Loucy (cell line): ENCODE results near the gene GNPDA1.
"Not testable (repeated sequence)": the region's sequence is repeated elsewhere in the genome, so short reads cannot be mapped to it uniquely, and the experiment has no call there.

Source experiments
- H2AFZ ChIP-seq: fragments of 200-600 bp; sonication (generic); 2 replicates; pipeline ENCODE4 v1.6.0; 2016; ENCODE audit warnings: antibody characterized with exemption, mild to moderate bottlenecking, low read length, moderate library complexity
- H3F3A ChIP-seq: fragments of 200-600 bp; 2 replicates; pipeline ENCODE4 v1.6.0; 2016; ENCODE audit warnings: antibody characterized with exemption, low read depth, mild to moderate bottlenecking
- H3K27me3 ChIP-seq: fragments of 200-600 bp; sonication (generic); 2 replicates; pipeline ENCODE4 v1.6.1; 2014; ENCODE audit warnings: low read length, mild to moderate bottlenecking; ENCODE audit not compliant: insufficient read depth, poor library complexity, severe bottlenecking
- H3K36me3 ChIP-seq: fragments of 200-600 bp; sonication (generic); 2 replicates; pipeline ENCODE4 v1.6.1; 2016; ENCODE audit warnings: low read length; ENCODE audit not compliant: insufficient read depth
- H3K4me1 ChIP-seq: fragments of 200-600 bp; sonication (generic); 2 replicates; pipeline ENCODE4 v1.5.1; 2014; ENCODE audit warnings: low read length, mild to moderate bottlenecking; ENCODE audit not compliant: insufficient read depth, poor library complexity, severe bottlenecking
- H3K4me2 ChIP-seq: fragments of 200-600 bp; sonication (generic); 2 replicates; pipeline ENCODE4 v1.6.0; 2014; ENCODE audit warnings: antibody characterized with exemption, low read length, low read depth, mild to moderate bottlenecking; ENCODE audit not compliant: poor library complexity, severe bottlenecking
- H3K4me3 ChIP-seq: fragments of 200-600 bp; sonication (generic); 2 replicates; pipeline ENCODE4 v1.5.1; 2014; ENCODE audit warnings: low read length, mild to moderate bottlenecking, mixed read lengths; ENCODE audit not compliant: poor library complexity, severe bottlenecking
- H3K79me2 ChIP-seq: fragments of 200-600 bp; sonication (generic); 2 replicates; pipeline ENCODE4 v1.6.1; 2014; ENCODE audit warnings: low read length; ENCODE audit not compliant: insufficient read depth
- H3K9ac ChIP-seq: fragments of 200-600 bp; sonication (generic); 2 replicates; pipeline ENCODE4 v1.6.0; 2014; ENCODE audit warnings: mild to moderate bottlenecking, low read depth, low read length, moderate library complexity; ENCODE audit not compliant: poor library complexity, severe bottlenecking
- H3K9me2 ChIP-seq: fragments of 200-600 bp; sonication (generic); replicated peaks from 2 replicates; pipeline ENCODE4 v1.6.1; 2016; ENCODE audit warnings: low read depth, low read length, mixed read lengths
- H3K9me3 ChIP-seq: fragments of 200-600 bp; sonication (generic); 2 replicates; pipeline ENCODE4 v1.6.1; 2014; ENCODE audit warnings: mild to moderate bottlenecking, antibody characterized with exemption, low read length, low read depth; ENCODE audit not compliant: insufficient read depth
- H4K20me1 ChIP-seq: fragments of 200-600 bp; sonication (generic); 2 replicates; pipeline ENCODE4 v1.6.0; 2014; ENCODE audit warnings: antibody characterized with exemption, low read length, mild to moderate bottlenecking; ENCODE audit not compliant: insufficient read depth, poor library complexity, severe bottlenecking
- CTCF ChIP-seq: fragments of 200-600 bp; sonication (generic); conservative IDR thresholded peaks from 2 replicates; pipeline ENCODE4 v1.5.1; 2014; ENCODE audit warnings: mild to moderate bottlenecking, antibody characterized with exemption, low read length
- EZH2phosphoT487 ChIP-seq: fragments of 200-600 bp; IDR thresholded peaks from 2 replicates; pipeline ENCODE4 v1.6.1; 2018; ENCODE audit warnings: antibody characterized with exemption, mild to moderate bottlenecking, moderate library complexity, borderline replicate concordance

GNPDA1 gene

GRCh38 chr5:142048272-142048671, 35.4 kb upstream of the GNPDA1 start:
- Histone ChIP-seq H2AFZ (no peak overlapping the region), H3K27me3 (no peaks in the 10 kb centered on the region)

GRCh38 chr5:142046191-142046590, 33.4 kb upstream of the GNPDA1 start:
- Histone ChIP-seq H2AFZ (no peak overlapping the region), H4K20me1 (no peaks in the 10 kb centered on the region), H3K4me3 (no peak overlapping the region), H3K79me2 (no peaks in the 10 kb centered on the region), H3K4me1 (no peaks in the 10 kb centered on the region), H3K9ac (no peak overlapping the region), H3F3A (no peaks in the 10 kb centered on the region), H3K9me2 (no peaks in the 10 kb centered on the region), H3K9me3 (no peaks in the 10 kb centered on the region), H3K27me3 (no peaks in the 10 kb centered on the region), H3K36me3 (no peaks in the 10 kb centered on the region), H3K4me2 (no peak overlapping the region)
- no peak for TF ChIP-seq CTCF
- TF ChIP-seq EZH2phosphoT487, result no peak

More at GRCh38 chr5:142048272-142048671, 35.4 kb upstream of the GNPDA1 start:
- Histone ChIP-seq H3K79me2 (no peaks in the 10 kb centered on the region), H3K4me3 (no peak overlapping the region), H3K9me3 (no peaks in the 10 kb centered on the region), H3K9me2 (no peaks in the 10 kb centered on the region), H3K4me2 (no peak overlapping the region), H4K20me1 (no peaks in the 10 kb centered on the region), H3K36me3 (no peaks in the 10 kb centered on the region), H3K4me1 (peaks cover 2% of the 10 kb centered on the region), H3K9ac (no peak overlapping the region), H3F3A (no peaks in the 10 kb centered on the region)
- TF ChIP-seq EZH2phosphoT487, result no peak
- no peak for TF ChIP-seq CTCF

- H2AFZ ChIP-seq, H3K36me3 ChIP-seq: not testable (repeated sequence)
These were observed 28.1 kb upstream of the GNPDA1 start for GRCh38 chr5:142040881-142041280.

GRCh38 chr5:142040285-142040684, 27.5 kb upstream of the GNPDA1 start:
- no peaks in the 10 kb centered on the region for H4K20me1 ChIP-seq
- TF ChIP-seq EZH2phosphoT487, result no peak
- no peak for TF ChIP-seq CTCF
- H3K36me3 ChIP-seq, result no peaks in the 10 kb centered on the region
- no peaks in the 10 kb centered on the region for H3K9me2 ChIP-seq
- H3F3A ChIP-seq, result no peaks in the 10 kb centered on the region
- H2AFZ ChIP-seq, result no peak overlapping the region
- no peaks in the 10 kb centered on the region for H3K79me2 ChIP-seq
- H3K4me1 ChIP-seq, result no peaks in the 10 kb centered on the region
- H3K4me3 ChIP-seq, result no peak overlapping the region
- H3K4me2 ChIP-seq, result no peak overlapping the region
- no peak overlapping the region for H3K9ac ChIP-seq
- H3K27me3 ChIP-seq, result no peaks in the 10 kb centered on the region
- no peaks in the 10 kb centered on the region for H3K9me3 ChIP-seq

More at GRCh38 chr5:142040881-142041280, 28.1 kb upstream of the GNPDA1 start:
- not testable (repeated sequence) for H3K9me2 ChIP-seq, H3K9ac ChIP-seq, H3K9me3 ChIP-seq, H3K4me3 ChIP-seq, H3K4me1 ChIP-seq, H4K20me1 ChIP-seq, H3K4me2 ChIP-seq, H3K79me2 ChIP-seq, H3K27me3 ChIP-seq, H3F3A ChIP-seq
